Brain microvascular endothelial cell (primary cell): ENCODE data around the gene MRM3.
"Not testable (repeated sequence)": the region's sequence is repeated elsewhere in the genome, so short reads cannot be mapped to it uniquely, and the experiment has no call there.

Experiments
- DNase-seq: peaks from one replicate; pipeline ENCODE4 v3.0.0-alpha.2; 2020
- H3K27ac ChIP-seq: fragments of 250-450 bp; sonication (Bioruptor Pico); 2 replicates; pipeline ENCODE4 v1.5.1; 2020; ENCODE audit warnings: mild to moderate bottlenecking, moderate library complexity
- H3K27me3 ChIP-seq: fragments of 250-450 bp; sonication (Bioruptor Pico); replicated peaks from 2 replicates; pipeline ENCODE4 v1.5.1; 2020; ENCODE audit warnings: mild to moderate bottlenecking
- H3K36me3 ChIP-seq: fragments of 250-450 bp; sonication (Bioruptor Pico); replicated peaks from 2 replicates; pipeline ENCODE4 v1.5.1; 2020; ENCODE audit warnings: mild to moderate bottlenecking
- H3K4me3 ChIP-seq: 2 replicates; pipeline ENCODE4 v1.5.1; 2011; ENCODE audit warnings: low read depth, mild to moderate bottlenecking, control low read depth, low read length, moderate library complexity
- CTCF ChIP-seq: IDR thresholded peaks from 2 replicates; pipeline ENCODE4 v1.5.1; 2011; ENCODE audit warnings: low read depth, mild to moderate bottlenecking, moderate library complexity, low read length, control low read depth, inconsistent platforms; ENCODE audit errors: missing control alignments
- in situ Hi-C: cut with HindIII; loops from 2 replicates; pipeline ENCODE4 v1.10.0; 2017; ENCODE audit warnings: low sequenced_read_pairs, low pct_ligation_motif_present

MRM3 gene

GRCh38 chr17:767076-767475, 15.1 kb upstream of the MRM3 start:
- in situ Hi-C loops, result no loop called here
- no peak for DNase-seq
- Histone ChIP-seq H3K27me3 (no peaks in the 10 kb centered on the region), H3K27ac (no peak overlapping the region), H3K36me3 (peaks cover 29% of the 10 kb centered on the region), H3K4me3 (no peak overlapping the region)
- no peak for TF ChIP-seq CTCF

GRCh38 chr17:773016-773415, 9.1 kb upstream of the MRM3 start:
- Histone ChIP-seq H3K27me3 (no peaks in the 10 kb centered on the region), H3K36me3 (peaks cover 45% of the 10 kb centered on the region), H3K4me3 (no peak overlapping the region), H3K27ac (no peak overlapping the region)
- TF ChIP-seq CTCF, result no peak
- in situ Hi-C loops, result no loop called here
- DNase-seq, result no peak

- Histone ChIP-seq H3K27ac (no peak overlapping the region), H3K27me3 (no peaks in the 10 kb centered on the region), H3K4me3 (no peak overlapping the region), H3K36me3 (peaks cover 47% of the 10 kb centered on the region)
- TF ChIP-seq CTCF, result no peak
- in situ Hi-C loops, result no loop called here
- no peak for DNase-seq
These were observed 8.5 kb upstream of the MRM3 start for GRCh38 chr17:773467-774312.

- in situ Hi-C loops, result no loop called here
- no peak for DNase-seq
- Histone ChIP-seq H3K36me3 (peaks cover 49% of the 10 kb centered on the region), H3K4me3 (no peak overlapping the region), H3K27ac (no peak overlapping the region), H3K27me3 (no peaks in the 10 kb centered on the region)
- TF ChIP-seq CTCF, result no peak
These were observed 7.9 kb upstream of the MRM3 start for GRCh38 chr17:774313-774584.

- in situ Hi-C loops, result loop anchor here (25.0 kb wide), 1 partner anchor 209 kb away; the partner anchor contains the start of genes NXN and TIMM22
- H3K27ac ChIP-seq, result no peak overlapping the region
- no peak for TF ChIP-seq CTCF
- no peaks in the 10 kb centered on the region for H3K27me3 ChIP-seq
- no peak overlapping the region for H3K4me3 ChIP-seq
- no peak for DNase-seq
- peaks cover 27% of the 10 kb centered on the region for H3K36me3 ChIP-seq
These were observed 4.1 kb upstream of the MRM3 start for GRCh38 chr17:778096-778495.

- Histone ChIP-seq H3K4me3 (no peak overlapping the region), H3K27ac (no peak overlapping the region), H3K27me3 (no peaks in the 10 kb centered on the region), H3K36me3 (peaks cover 8% of the 10 kb centered on the region)
- no peak for TF ChIP-seq CTCF
- no peak for DNase-seq
- in situ Hi-C loops, result loop anchor here (25.0 kb wide), 1 partner anchor 203 kb away; the partner anchor contains the start of genes NXN and TIMM22
These were observed 2.0 kb downstream of the MRM3 start for GRCh38 chr17:784143-784542.

- in situ Hi-C loops, result loop anchor here (25.0 kb wide), 1 partner anchor 201 kb away; the partner anchor contains the start of genes NXN and TIMM22
These were observed 3.7 kb downstream of the MRM3 start for GRCh38 chr17:785901-786300.

More at GRCh38 chr17:785901-786300, 3.7 kb downstream of the MRM3 start:
- H3K4me3 ChIP-seq, H3K27me3 ChIP-seq, DNase-seq, H3K27ac ChIP-seq: not testable (repeated sequence)
- peaks cover 11% of the 10 kb centered on the region for H3K36me3 ChIP-seq
